HG03354 (cell line): ENCODE data around the gene NLGN1.
A peak's percentile ranks its signal among the peaks of the same experiment; 100 is the strongest.

Experiments
- ATAC-seq: cut with Tn5 transposase; IDR thresholded peaks from one replicate; pipeline ENCODE4 v1.9.1; 2021; ENCODE audit warnings: mild to moderate bottlenecking; ENCODE audit not compliant: unreplicated experiment, poor library complexity, severe bottlenecking

NLGN1 gene

GRCh38 chr3:174099724-174100123, 702.2 kb downstream of the NLGN1 start:
- no peak for ATAC-seq

DNA sequence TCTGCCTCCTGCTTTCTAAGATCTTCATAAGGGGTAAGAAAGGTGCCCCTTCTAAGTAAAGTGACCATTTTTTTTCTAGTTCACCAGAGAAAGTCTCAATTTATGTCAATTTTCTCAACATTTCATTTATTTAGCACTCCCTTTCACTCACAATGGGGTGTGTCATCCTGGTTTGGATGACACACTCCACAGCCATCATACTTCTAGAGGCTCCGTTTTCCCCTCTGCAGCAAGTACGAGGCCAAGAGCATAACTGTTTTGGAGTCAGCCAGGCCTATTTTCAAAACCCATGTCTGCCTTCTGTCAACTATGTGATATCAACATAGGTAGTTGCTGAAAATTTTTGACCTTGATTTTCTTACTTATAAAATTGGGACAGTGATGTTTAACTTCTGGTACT, 703.2 kb downstream of the NLGN1 start:
- no peak for ATAC-seq

DNA sequence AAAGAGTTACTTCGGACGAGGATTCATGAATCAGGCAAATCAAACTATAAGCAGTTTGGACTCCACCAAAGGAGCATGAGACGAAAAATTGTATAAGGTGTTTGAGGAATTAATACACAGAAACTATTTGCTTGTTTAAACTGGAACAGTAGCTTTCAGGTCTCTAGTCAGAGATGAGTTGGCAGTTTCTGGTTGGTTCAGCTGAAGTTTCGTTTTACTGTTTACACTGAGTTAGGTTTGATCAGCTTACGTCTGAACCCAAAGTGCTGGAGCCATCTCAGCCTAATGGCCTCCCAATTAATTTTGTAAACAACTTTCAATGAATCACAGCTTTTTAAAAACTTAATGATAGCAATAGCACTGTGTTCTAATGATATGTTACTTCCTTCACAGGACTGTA, 703.7 kb downstream of the NLGN1 start:
- ATAC-seq: peak; percentile 62

GRCh38 chr3:174102274-174102673, 704.7 kb downstream of the NLGN1 start:
- no peak for ATAC-seq

- ATAC-seq: no peak
Observed at GRCh38 chr3:174102866-174103265, 705.3 kb downstream of the NLGN1 start.

GRCh38 chr3:174110761-174111160, 713.2 kb downstream of the NLGN1 start:
- ATAC-seq: no peak

DNA sequence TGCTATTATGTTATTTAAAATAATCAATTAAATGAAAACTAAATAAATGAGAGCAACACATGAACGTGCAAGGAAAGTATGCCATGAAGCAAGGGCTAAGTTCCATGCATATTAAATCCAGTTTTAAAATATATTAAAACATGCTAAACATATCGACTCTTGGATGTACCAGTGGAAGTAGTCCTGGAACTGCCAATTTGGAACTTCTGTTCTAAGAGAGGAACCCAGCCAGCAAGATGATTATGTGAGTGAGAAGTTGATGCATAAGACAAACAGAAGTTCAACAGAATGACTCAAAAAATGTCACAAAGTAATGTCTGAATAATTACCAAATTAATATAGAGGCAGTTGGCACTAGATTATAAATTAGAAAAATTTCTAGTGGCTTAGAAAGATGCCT, 714.2 kb downstream of the NLGN1 start:
- ATAC-seq: no peak

DNA sequence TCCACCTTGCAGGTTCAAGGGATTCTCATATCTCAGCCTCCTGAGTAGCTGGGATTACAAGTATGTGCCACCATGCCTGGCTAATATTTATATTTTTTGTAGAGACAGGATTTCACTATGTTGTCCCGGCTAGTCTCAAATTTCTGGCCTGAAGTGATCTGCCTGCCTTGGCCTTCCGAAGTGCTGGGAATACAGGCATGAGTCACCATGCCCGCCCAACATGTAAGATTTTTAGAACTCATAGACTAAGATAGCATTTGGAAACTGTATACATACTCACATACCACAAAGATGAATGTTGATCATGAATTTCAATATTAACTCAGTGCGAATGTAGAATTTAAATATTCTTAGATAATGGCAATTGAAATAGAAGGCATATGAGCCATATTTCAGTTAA, 718.9 kb downstream of the NLGN1 start:
- no peak for ATAC-seq

DNA sequence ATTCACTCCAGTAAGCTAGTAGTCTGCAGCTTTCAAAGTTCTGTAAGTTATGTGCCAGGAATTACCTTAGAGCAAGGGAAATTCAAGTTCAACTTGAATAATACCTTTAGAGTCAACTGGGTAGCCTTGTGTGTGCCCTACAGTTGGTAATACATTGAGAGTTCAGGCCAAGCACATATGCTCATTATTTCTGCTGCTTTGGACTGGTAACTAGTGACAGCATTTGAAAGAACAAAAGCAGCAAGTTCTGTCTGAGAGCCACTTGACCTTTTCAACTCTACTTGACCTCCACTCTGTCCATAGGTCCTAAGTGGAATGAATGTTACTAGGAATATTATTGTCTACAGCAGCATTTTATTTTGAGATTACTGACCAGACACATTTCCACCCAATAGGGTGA, 723.5 kb downstream of the NLGN1 start:
- ATAC-seq: no peak

- ATAC-seq: no peak
Observed at GRCh38 chr3:174122411-174122810, 724.9 kb downstream of the NLGN1 start.

- ATAC-seq: no peak
Observed at GRCh38 chr3:174125267-174125824, 727.8 kb downstream of the NLGN1 start.

- ATAC-seq: no peak
Observed at GRCh38 chr3:174126990-174127758, 729.6 kb downstream of the NLGN1 start.

- ATAC-seq: no peak
Observed at GRCh38 chr3:174132006-174132405, 734.5 kb downstream of the NLGN1 start.

DNA sequence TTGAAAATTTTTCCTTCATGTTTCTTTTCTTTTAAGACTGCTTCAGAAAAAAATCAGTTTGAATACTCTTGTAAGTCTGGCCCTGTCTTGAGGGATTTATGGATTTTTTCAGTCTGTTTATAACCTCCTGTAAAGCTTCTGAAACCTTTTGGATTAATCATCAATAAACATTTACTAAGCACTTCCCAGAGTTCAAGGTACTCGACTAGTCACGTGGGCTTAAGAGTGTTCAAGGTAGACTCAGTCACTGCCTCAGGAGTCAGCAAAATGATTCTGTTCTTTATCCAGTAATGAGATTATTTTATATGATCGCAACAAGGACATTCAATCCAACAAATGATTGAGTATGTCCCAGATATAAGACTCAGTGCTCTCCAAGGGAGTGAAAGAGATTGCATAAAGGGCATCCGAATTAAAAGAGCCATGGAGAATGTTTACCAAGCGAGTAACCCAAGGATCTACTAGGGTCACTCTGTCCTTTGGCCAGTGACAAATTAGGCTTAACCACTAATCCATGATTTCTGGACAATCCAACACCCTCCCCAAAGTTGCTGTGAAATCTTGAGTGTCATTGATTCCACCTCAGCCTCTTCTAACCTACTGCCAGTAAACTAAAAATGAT, 735.0 kb downstream of the NLGN1 start:
- ATAC-seq: no peak

DNA sequence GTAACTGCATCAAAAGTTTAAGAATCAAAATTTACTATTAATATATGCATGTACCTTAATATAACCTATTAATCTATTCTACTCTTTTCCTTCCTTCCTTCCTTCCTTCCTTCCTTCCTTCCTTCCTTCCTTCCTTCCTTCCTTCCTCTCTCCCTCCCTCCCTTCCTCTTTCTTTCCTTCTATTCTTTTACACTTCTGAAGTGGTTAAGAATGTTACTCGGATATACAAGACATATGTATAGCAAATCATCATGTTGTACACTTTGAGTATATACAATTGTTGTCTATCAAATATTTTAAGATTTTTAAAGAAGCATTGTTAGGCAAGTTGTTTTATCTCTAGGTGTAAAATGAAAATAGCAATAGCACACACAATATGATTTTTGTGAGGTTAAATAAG, 748.5 kb downstream of the NLGN1 start:
- ATAC-seq: no peak

DNA sequence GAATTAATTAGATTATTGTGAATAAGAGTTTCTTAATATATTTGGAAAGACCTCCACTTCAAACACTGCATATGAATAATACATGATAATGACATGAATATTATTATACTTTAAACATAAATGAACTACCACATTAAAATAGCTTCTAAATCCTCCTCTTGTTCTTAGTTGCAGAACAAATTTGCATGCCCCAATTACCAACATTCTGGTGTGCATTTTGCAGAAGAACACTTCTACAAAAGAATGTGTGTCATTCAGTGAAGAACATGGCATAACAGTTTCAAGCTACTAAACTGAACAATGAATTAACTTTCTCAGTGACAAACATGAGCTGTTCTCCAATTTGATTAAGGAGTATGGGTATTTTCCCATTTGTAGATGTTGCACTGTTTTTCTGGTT, 750.3 kb downstream of the NLGN1 start:
- ATAC-seq: no peak

- ATAC-seq: no peak
Observed at GRCh38 chr3:174153871-174154270, 756.3 kb downstream of the NLGN1 start.

DNA sequence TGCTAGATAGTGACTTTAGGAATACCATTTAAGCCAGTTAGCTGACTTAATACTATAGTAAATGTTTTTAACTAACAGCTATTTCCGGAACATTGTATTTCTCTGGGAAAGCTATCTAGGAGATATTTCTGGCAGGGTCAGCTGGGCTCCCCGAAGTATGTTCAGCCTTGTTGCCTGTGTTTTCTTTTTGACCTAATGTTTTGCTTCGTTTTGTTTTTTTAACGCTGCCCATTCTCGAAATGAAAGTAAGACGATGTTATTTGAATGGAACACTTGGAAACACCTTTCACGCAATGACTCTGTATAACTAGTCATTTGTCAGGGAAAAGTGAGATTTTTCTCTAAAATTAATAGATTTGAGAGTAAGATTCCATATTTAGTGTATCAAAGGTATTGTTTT, 758.7 kb downstream of the NLGN1 start:
- ATAC-seq: no peak

DNA sequence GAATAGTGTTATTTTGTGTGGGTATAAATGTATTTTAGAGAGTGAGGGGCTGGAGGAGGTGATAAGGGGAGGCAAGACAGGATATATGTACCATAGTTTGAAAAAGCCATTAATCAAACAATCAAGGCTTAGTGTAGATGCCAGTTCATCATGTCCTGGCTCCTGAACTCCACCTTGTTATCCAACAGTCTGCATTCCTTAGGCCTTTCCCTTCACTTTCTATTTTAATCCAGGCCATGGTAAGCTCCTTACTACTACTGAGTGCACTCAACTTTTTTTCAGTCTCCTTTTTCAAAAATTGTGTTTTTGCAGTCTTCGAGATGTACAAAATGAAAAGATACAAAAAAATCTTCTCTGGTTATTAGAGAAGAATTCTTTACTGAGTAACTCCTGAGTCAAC, 761.1 kb downstream of the NLGN1 start:
- ATAC-seq: no peak

DNA sequence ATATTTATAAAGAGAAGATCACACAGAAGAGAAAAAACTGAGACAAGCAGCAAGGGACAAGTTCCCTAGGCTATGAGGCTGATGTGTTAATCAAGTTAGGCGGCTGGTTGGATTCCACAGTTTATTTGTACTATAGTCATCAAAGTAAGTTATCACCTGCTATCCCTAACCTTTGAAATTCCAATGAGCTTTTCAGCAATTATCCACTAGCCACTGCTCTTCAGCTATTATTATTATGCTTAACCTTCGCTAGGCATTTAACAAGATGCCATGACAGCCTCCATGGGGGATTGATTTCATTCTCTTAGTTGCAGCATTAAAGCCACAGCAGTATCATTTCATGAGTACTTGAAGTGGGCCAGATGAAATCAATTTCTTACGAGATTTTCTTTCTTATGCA, 762.1 kb downstream of the NLGN1 start:
- ATAC-seq: no peak

DNA sequence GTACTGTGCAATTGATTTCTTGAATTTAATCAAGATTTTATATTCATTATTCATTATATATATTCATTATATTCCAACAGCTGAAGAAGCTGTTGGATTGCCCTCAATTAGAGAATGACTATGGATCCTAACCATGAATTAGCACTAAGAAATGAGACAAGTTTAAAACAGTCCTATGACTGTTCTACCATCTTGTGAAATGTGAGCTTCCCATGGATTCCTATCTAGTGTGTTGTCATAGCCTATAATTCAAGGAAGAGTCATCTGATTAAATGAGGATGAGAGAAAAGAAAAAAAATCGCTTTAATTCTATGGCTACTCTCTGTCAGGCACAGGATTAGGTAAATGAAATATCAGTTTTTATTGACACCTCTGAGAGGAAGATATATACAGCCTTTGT, 765.0 kb downstream of the NLGN1 start:
- no peak for ATAC-seq
